Retinal pigment epithelial cell (primary cell): Measurements from ENCODE around the gene NFIC.

Source experiments
- DNase-seq: peaks from one replicate; pipeline ENCODE4 v3.0.0-alpha.2; 2010; ENCODE audit warnings: low read depth
- H3K4me3 ChIP-seq: 2 replicates; pipeline ENCODE4 v1.5.1; 2011; ENCODE audit warnings: mild to moderate bottlenecking, low read length, control low read depth, moderate library complexity
- CTCF ChIP-seq: conservative IDR thresholded peaks from 2 replicates; pipeline ENCODE4 v1.5.1; 2011; ENCODE audit warnings: low read depth, low read length, control low read depth, inconsistent platforms

NFIC gene

GRCh38 chr19:3510727-3511126 is 144.3 kb downstream of the NFIC start:
- DNase-seq = no peak
- H3K4me3 ChIP-seq = no peak overlapping the region
- no peak for TF ChIP-seq CTCF

- no peak overlapping the region for H3K4me3 ChIP-seq
- DNase-seq = no peak
These were observed 145.3 kb downstream of the NFIC start for GRCh38 chr19:3511506-3512251.

GRCh38 chr19:3512562-3513228 is 146.3 kb downstream of the NFIC start:
- no peak overlapping the region for H3K4me3 ChIP-seq
- no peak for TF ChIP-seq CTCF
- DNase-seq = no peak

More at GRCh38 chr19:3511506-3512251, 145.3 kb downstream of the NFIC start:
- TF ChIP-seq CTCF = no peak

GRCh38 chr19:3513229-3514140 is 147.1 kb downstream of the NFIC start:
- no peak overlapping the region for H3K4me3 ChIP-seq
- DNase-seq = no peak
- peak; percentile 22 for TF ChIP-seq CTCF

GRCh38 chr19:3514930-3515329 is 148.5 kb downstream of the NFIC start:
- no peak overlapping the region for H3K4me3 ChIP-seq
- no peak for DNase-seq
- no peak for TF ChIP-seq CTCF

- TF ChIP-seq CTCF = no peak
- H3K4me3 ChIP-seq = no peak overlapping the region
- no peak for DNase-seq
These were observed 149.6 kb downstream of the NFIC start for GRCh38 chr19:3515891-3516422.
